Astrocyte (in vitro differentiated cells and primary cell): ENCODE measurements around the gene FEM1B. TPM values are rescaled to one million over a fixed set of nuclear protein-coding genes. Genes with fewer than 3 reads are reported as not detected.
A peak's percentile ranks its signal among the peaks of the same experiment; 100 is the strongest.

Source experiments
- DNase-seq: peaks from one replicate; pipeline ENCODE4 v3.0.0-alpha.2; 2010; ENCODE audit warnings: low read depth
- FAIRE-seq: peaks from 2 replicates; lab custom pipeline; 2011; peaks lifted over from hg19 to GRCh38; lab: Jason Lieb, UNC
- H2AFZ ChIP-seq: 2 replicates; pipeline ENCODE4 v1.6.0; 2012; ENCODE audit warnings: low read depth, low read length, inconsistent platforms
- H3K27ac ChIP-seq: 2 replicates; pipeline ENCODE4 v1.5.1; 2011; ENCODE audit warnings: low read depth, low read length, inconsistent platforms
- H3K27me3 ChIP-seq: 2 replicates; pipeline ENCODE4 v1.6.0; 2011; ENCODE audit warnings: low read length, inconsistent platforms; ENCODE audit not compliant: insufficient read depth
- H3K36me3 ChIP-seq: 2 replicates; pipeline ENCODE4 v1.5.1; 2011; ENCODE audit warnings: low read length, inconsistent platforms; ENCODE audit not compliant: insufficient read depth
- H3K4me1 ChIP-seq: 2 replicates; pipeline ENCODE4 v1.5.1; 2011; ENCODE audit warnings: low read length, inconsistent platforms; ENCODE audit not compliant: insufficient read depth
- H3K4me2 ChIP-seq: 2 replicates; pipeline ENCODE4 v1.6.0; 2012; ENCODE audit warnings: low read length, inconsistent platforms
- H3K4me3 ChIP-seq: 2 replicates; pipeline ENCODE4 v1.5.1; 2011; ENCODE audit warnings: low read depth, mild to moderate bottlenecking, low read length, inconsistent platforms; ENCODE audit not compliant: insufficient read depth
- H3K79me2 ChIP-seq: 2 replicates; pipeline ENCODE4 v1.6.0; 2012; ENCODE audit warnings: mild to moderate bottlenecking, low read length, inconsistent platforms; ENCODE audit not compliant: insufficient read depth
- H3K9ac ChIP-seq: 2 replicates; pipeline ENCODE4 v1.6.0; 2012; ENCODE audit warnings: mild to moderate bottlenecking, low read length, inconsistent platforms
- H3K9me3 ChIP-seq: 2 replicates; pipeline ENCODE4 v1.5.1; 2012; ENCODE audit warnings: low read depth, mild to moderate bottlenecking, low read length, inconsistent platforms; ENCODE audit not compliant: insufficient read depth
- H4K20me1 ChIP-seq: 2 replicates; pipeline ENCODE4 v1.6.0; 2012; ENCODE audit warnings: low read length, inconsistent platforms; ENCODE audit not compliant: insufficient read depth
- H3K27ac Mint-ChIP-seq: one replicate; pipeline ENCODE4 v1.8.0; 2021; ENCODE audit warnings: mild to moderate bottlenecking, mixed read lengths; ENCODE audit not compliant: unreplicated experiment
- H3K27me3 Mint-ChIP-seq: one replicate; pipeline ENCODE4 v1.8.0; 2021; ENCODE audit warnings: low read depth, mixed read lengths; ENCODE audit not compliant: unreplicated experiment
- H3K36me3 Mint-ChIP-seq: one replicate; pipeline ENCODE4 v1.8.0; 2021; ENCODE audit warnings: low read depth, mixed read lengths; ENCODE audit not compliant: unreplicated experiment
- H3K4me1 Mint-ChIP-seq: one replicate; pipeline ENCODE4 v1.8.0; 2021; ENCODE audit warnings: low read depth, mixed read lengths; ENCODE audit not compliant: unreplicated experiment
- H3K4me3 Mint-ChIP-seq: one replicate; pipeline ENCODE4 v1.8.0; 2021; ENCODE audit warnings: mild to moderate bottlenecking, moderate library complexity, mixed read lengths; ENCODE audit not compliant: unreplicated experiment
- H3K9me3 Mint-ChIP-seq: one replicate; pipeline ENCODE4 v1.8.0; 2021; ENCODE audit warnings: mild to moderate bottlenecking, mixed read lengths; ENCODE audit not compliant: unreplicated experiment
- CTCF ChIP-seq: IDR thresholded peaks from 2 replicates; pipeline ENCODE4 v1.5.1; 2011; ENCODE audit warnings: low read depth, mild to moderate bottlenecking, inconsistent platforms, low read length, moderate library complexity; ENCODE audit not compliant: insufficient read depth
- EZH2 ChIP-seq: IDR thresholded peaks from 2 replicates; pipeline ENCODE4 v1.6.1; 2012; ENCODE audit warnings: mild to moderate bottlenecking, low read length, inconsistent platforms; ENCODE audit not compliant: insufficient read depth
- total RNA-seq: library from RNA; stranded (reverse); gene quantifications from 2 replicates; pipeline ENCODE4 v1.2.1, GENCODE V29; 2021

The FEM1B gene
- total RNA-seq, 1 donor from 2014 or later: 38.6 TPM

GRCh38 chr15:68302729-68303128 lies 25.2 kb downstream of the FEM1B start:
- Histone ChIP-seq H3K4me1 (peaks cover 6% of the 10 kb centered on the region), H3K9me3 (no peaks in the 10 kb centered on the region), H3K36me3 (peaks cover 16% of the 10 kb centered on the region), H3K79me2 (no peaks in the 10 kb centered on the region), H3K27me3 (no peaks in the 10 kb centered on the region), H3K4me2 (no peak overlapping the region), H2AFZ (no peak overlapping the region), H4K20me1 (peaks cover 13% of the 10 kb centered on the region), H3K27ac (no peak overlapping the region), H3K4me3 (no peak overlapping the region), H3K9ac (no peak overlapping the region)
- no peak overlapping the region for H3K4me3 Mint-ChIP-seq
- peaks cover 23% of the 10 kb centered on the region for H3K4me1 Mint-ChIP-seq
- H3K9me3 Mint-ChIP-seq: no peaks in the 10 kb centered on the region
- H3K27me3 Mint-ChIP-seq: no peaks in the 10 kb centered on the region
- DNase-seq: no peak
- TF ChIP-seq EZH2: no peak
- TF ChIP-seq CTCF: no peak
- H3K27ac Mint-ChIP-seq: no peak overlapping the region
- peaks cover 26% of the 10 kb centered on the region for H3K36me3 Mint-ChIP-seq
- FAIRE-seq: no peak

DNA sequence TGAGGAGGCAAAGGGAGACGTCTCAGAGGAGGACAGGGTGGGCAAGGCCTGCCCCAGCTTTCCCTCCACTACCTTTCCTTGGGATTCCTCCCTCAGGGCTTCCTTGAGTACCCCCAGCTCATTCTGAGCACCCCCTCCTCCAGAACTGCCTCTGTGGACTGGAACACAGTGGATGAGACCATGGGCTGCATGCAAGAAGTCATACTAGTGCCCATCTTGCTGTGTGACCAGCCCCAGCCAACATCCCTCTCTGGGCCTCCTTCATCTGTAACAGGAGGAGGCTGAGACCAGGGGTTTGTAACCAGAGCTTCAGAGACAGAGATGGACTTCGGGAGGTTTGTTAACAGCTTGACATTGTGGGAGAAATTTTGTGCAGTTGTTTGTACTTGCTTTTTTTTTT lies 25.6 kb downstream of the FEM1B start:
- DNase-seq: no peak
- Mint-ChIP-seq H3K27ac (no peak overlapping the region), H3K4me3 (no peak overlapping the region), H3K9me3 (no peaks in the 10 kb centered on the region), H3K27me3 (no peaks in the 10 kb centered on the region), H3K4me1 (peaks cover 24% of the 10 kb centered on the region), H3K36me3 (peaks cover 29% of the 10 kb centered on the region)
- H3K27ac ChIP-seq: no peak overlapping the region
- peaks cover 6% of the 10 kb centered on the region for H3K4me1 ChIP-seq
- peaks cover 20% of the 10 kb centered on the region for H3K36me3 ChIP-seq
- H4K20me1 ChIP-seq: peaks cover 13% of the 10 kb centered on the region
- H3K9ac ChIP-seq: no peak overlapping the region
- no peak overlapping the region for H3K4me3 ChIP-seq
- no peaks in the 10 kb centered on the region for H3K27me3 ChIP-seq
- H3K79me2 ChIP-seq: no peaks in the 10 kb centered on the region
- no peak overlapping the region for H2AFZ ChIP-seq
- no peak for FAIRE-seq
- H3K4me2 ChIP-seq: no peak overlapping the region
- no peaks in the 10 kb centered on the region for H3K9me3 ChIP-seq
- no peak for TF ChIP-seq CTCF
- TF ChIP-seq EZH2: no peak

DNA sequence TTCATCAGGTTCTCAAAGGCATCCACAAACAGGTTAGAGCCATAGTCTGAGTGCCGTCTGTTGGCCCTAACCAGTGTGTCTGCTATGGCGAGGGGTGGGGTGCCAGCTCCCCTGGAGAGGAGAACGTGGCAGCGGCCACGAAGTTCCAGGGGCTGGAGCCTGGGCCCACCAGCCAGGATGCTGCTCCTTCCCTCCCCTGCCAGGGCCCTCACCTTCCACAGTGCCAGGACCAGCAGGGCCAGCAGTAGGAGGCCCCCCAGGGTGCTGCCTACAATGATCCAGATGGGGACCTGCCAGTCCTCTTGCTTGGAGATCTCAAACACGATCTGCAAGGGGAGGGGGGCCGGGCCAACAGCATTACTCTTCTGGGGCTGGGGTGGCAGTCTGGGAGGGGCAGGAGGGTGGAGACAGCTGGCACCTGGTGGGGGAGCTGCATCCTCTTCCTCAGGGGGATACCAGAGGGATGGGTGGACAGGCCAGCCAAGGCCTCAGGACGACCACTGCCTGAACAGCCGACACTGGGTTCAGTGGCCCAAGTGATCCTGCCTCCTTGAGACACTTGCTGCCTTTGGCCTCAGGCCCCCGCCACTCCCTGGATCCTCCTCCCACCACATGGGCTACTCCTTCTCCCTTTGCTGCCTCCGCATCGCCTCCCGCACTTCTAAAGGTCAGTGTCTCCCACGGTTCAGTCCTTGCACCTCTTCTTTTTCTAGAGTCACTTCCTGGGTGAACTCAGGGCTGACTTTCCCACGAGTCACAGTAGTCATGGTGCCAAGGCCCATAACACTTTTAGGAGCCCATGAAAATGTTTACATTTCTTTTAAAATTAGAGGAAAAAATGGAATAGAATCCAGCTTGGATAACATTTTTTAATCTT lies 26.3 kb downstream of the FEM1B start:
- Histone ChIP-seq H3K4me1 (peaks cover 6% of the 10 kb centered on the region), H3K9me3 (no peaks in the 10 kb centered on the region), H3K9ac (no peak overlapping the region), H3K4me3 (no peak overlapping the region), H3K4me2 (no peak overlapping the region), H3K27ac (no peak overlapping the region), H2AFZ (no peak overlapping the region), H3K79me2 (no peaks in the 10 kb centered on the region), H3K27me3 (no peaks in the 10 kb centered on the region), H4K20me1 (peaks cover 13% of the 10 kb centered on the region), H3K36me3 (peaks cover 20% of the 10 kb centered on the region)
- Mint-ChIP-seq H3K36me3 (peaks cover 27% of the 10 kb centered on the region), H3K4me3 (no peak overlapping the region), H3K4me1 (peaks cover 27% of the 10 kb centered on the region), H3K27me3 (no peaks in the 10 kb centered on the region), H3K27ac (peak overlapping the region; percentile 82), H3K9me3 (no peaks in the 10 kb centered on the region)
- FAIRE-seq (no peak), DNase-seq (no peak)
- TF ChIP-seq CTCF (no peak), EZH2 (no peak)
